Osteoblast (primary cell): ENCODE data around the gene MIER1. TPM values are rescaled to one million over a fixed set of nuclear protein-coding genes. Genes with fewer than 3 reads are reported as not detected.
A peak's percentile ranks its signal among the peaks of the same experiment; 100 is the strongest.

Experiments
- DNase-seq: peaks from one replicate; pipeline ENCODE4 v3.0.0; 2011; ENCODE audit warnings: low spot score, mixed read lengths; ENCODE audit not compliant: insufficient read length; ENCODE audit errors: missing footprints
- H2AFZ ChIP-seq: 2 replicates; pipeline ENCODE4 v1.6.0; 2011; ENCODE audit warnings: mild to moderate bottlenecking, low read length
- H3K27ac ChIP-seq: 2 replicates; pipeline ENCODE4 v1.5.1; 2011; ENCODE audit warnings: mild to moderate bottlenecking, low read depth, low read length, moderate library complexity
- H3K27me3 ChIP-seq: 2 replicates; pipeline ENCODE4 v1.6.0; 2012; ENCODE audit warnings: mild to moderate bottlenecking, control low read depth, inconsistent platforms, low read length, moderate library complexity; ENCODE audit not compliant: insufficient read depth
- H3K36me3 ChIP-seq: 2 replicates; pipeline ENCODE4 v1.5.1; 2011; ENCODE audit warnings: mild to moderate bottlenecking, low read length, control low read depth, moderate library complexity; ENCODE audit not compliant: insufficient read depth
- H3K4me1 ChIP-seq: 2 replicates; pipeline ENCODE4 v1.5.1; 2011; ENCODE audit warnings: mild to moderate bottlenecking, low read length, control low read depth, moderate library complexity; ENCODE audit not compliant: insufficient read depth
- H3K4me2 ChIP-seq: 2 replicates; pipeline ENCODE4 v1.6.0; 2011; ENCODE audit warnings: mild to moderate bottlenecking, low read length; ENCODE audit not compliant: insufficient read depth
- H3K4me3 ChIP-seq: fragments of 200-600 bp; sonication (generic); 3 replicates; pipeline ENCODE4 v1.5.1; 2012; ENCODE audit warnings: mild to moderate bottlenecking, low read length, inconsistent platforms; ENCODE audit not compliant: insufficient read depth
- H3K79me2 ChIP-seq: 2 replicates; pipeline ENCODE4 v1.6.0; 2012; ENCODE audit warnings: mild to moderate bottlenecking, low read length, control low read depth, inconsistent platforms; ENCODE audit not compliant: insufficient read depth
- H3K9me3 ChIP-seq: 2 replicates; pipeline ENCODE4 v1.5.1; 2011; ENCODE audit warnings: low read depth, low read length, control low read depth
- H4K20me1 ChIP-seq: 2 replicates; pipeline ENCODE4 v1.6.0; 2012; ENCODE audit warnings: mild to moderate bottlenecking, low read length, control low read depth; ENCODE audit not compliant: insufficient read depth
- total RNA-seq: library from RNA; depleted of rRNA; stranded (reverse); fragments of >200 nt; gene quantifications from 2 replicates; pipeline ENCODE4 v1.2.3, GENCODE V29; 2012
- TF ChIP-seq, protein P1 (sequence below): IDR thresholded peaks from 2 replicates; pipeline ENCODE4 v1.5.1; 2011; ENCODE audit warnings: mild to moderate bottlenecking, low read depth, low read length, moderate library complexity; ENCODE audit errors: extremely low read depth

The MIER1 gene
- total RNA-seq, 1 donor = 53.2 TPM

DNA sequence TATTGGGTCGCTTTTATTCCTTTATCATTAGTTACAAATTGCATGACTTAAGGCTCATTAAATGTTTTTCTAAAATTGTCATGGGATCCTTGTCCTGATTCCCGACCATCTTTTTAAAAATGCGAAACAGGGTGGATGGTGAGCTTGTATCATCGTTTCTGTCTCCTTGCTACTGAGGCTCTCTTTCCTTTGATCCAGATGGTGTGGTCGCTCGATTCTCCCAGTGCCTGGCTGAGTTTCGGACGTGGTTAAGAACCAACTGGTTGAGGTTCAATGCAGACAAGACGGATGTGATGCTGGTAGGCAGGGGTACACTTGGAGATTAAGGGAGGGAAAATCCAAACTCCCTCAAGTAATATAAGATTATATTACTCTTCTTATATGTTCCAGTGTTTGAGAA lies 1.2 kb downstream of the MIER1 start:
- peak overlapping the region; percentile 99 for H3K27ac ChIP-seq
- peaks cover 4% of the 10 kb centered on the region for H3K36me3 ChIP-seq
- H4K20me1 ChIP-seq = peaks cover 6% of the 10 kb centered on the region
- H3K27me3 ChIP-seq = no peaks in the 10 kb centered on the region
- DNase-seq = no peak
- TF ChIP-seq, protein P1, sequence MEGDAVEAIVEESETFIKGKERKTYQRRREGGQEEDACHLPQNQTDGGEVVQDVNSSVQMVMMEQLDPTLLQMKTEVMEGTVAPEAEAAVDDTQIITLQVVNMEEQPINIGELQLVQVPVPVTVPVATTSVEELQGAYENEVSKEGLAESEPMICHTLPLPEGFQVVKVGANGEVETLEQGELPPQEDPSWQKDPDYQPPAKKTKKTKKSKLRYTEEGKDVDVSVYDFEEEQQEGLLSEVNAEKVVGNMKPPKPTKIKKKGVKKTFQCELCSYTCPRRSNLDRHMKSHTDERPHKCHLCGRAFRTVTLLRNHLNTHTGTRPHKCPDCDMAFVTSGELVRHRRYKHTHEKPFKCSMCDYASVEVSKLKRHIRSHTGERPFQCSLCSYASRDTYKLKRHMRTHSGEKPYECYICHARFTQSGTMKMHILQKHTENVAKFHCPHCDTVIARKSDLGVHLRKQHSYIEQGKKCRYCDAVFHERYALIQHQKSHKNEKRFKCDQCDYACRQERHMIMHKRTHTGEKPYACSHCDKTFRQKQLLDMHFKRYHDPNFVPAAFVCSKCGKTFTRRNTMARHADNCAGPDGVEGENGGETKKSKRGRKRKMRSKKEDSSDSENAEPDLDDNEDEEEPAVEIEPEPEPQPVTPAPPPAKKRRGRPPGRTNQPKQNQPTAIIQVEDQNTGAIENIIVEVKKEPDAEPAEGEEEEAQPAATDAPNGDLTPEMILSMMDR = no peak
- peak overlapping the region; percentile 92 for H3K4me2 ChIP-seq
- H3K4me3 ChIP-seq = peak overlapping the region; percentile 96
- H3K79me2 ChIP-seq = peaks cover 75% of the 10 kb centered on the region
- H3K4me1 ChIP-seq = peaks cover 27% of the 10 kb centered on the region
- H2AFZ ChIP-seq = peak overlapping the region; percentile 69
- H3K9me3 ChIP-seq = no peaks in the 10 kb centered on the region

DNA sequence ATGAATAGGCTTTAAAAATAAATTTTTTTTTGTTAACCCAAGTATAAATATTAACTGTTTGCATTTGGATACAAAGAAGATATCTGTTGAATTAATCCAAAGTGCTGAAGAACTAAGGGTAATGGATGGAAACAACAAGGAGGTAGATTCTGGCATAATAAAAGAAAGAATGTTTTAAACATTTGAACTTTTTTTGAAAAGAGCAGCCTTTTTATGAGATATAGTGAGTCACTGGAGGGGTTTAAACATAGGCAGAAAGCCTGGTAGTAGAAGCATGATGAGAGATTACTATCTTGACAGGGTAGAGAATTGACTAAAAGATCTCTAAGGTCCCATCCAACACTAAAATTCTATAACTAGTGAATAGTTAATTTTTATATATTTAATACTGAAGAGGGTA lies 2.7 kb downstream of the MIER1 start:
- TF ChIP-seq, protein P1 = no peak
- Histone ChIP-seq H3K79me2 (peaks cover 76% of the 10 kb centered on the region), H3K4me1 (peaks cover 39% of the 10 kb centered on the region), H3K4me3 (no peak overlapping the region), H2AFZ (no peak overlapping the region), H4K20me1 (peaks cover 12% of the 10 kb centered on the region), H3K4me2 (no peak overlapping the region), H3K36me3 (peaks cover 4% of the 10 kb centered on the region), H3K27ac (no peak overlapping the region), H3K9me3 (no peaks in the 10 kb centered on the region), H3K27me3 (no peaks in the 10 kb centered on the region)
- peak; percentile 66 for DNase-seq

DNA sequence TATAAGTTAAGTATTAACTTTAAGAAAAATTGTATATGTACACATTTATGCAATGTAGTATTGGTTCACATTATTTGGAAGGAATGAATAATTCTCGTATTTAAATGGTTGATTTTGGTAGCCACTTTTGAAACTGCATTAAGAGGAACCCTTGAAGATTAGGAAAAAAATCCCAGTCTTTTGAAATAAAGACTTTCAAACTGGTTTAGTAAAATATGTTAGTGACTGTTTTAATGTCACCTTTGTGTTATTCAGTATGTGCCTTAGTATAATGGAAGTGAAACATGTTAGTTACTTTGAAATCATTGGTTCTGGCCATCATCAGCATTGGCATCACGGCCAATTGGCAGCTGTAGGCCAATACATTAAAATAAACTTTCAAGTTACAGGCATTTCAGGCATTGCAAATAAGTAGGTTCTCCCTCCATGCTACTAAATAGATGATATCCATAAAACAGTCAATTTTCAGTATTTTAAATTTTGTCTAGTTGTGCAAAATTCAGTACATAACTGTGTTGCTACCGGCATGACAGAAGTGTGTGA lies 4.4 kb downstream of the MIER1 start:
- Histone ChIP-seq H3K79me2 (peaks cover 77% of the 10 kb centered on the region), H3K4me2 (peak overlapping the region; percentile 89), H3K4me1 (peaks cover 49% of the 10 kb centered on the region), H3K36me3 (peaks cover 4% of the 10 kb centered on the region), H3K27ac (peak overlapping the region; percentile 44), H2AFZ (peak overlapping the region; percentile 74), H3K4me3 (peak overlapping the region; percentile 89), H4K20me1 (peaks cover 17% of the 10 kb centered on the region), H3K27me3 (no peaks in the 10 kb centered on the region), H3K9me3 (no peaks in the 10 kb centered on the region)
- TF ChIP-seq, protein P1 = no peak
- peak; percentile 71 for DNase-seq

DNA sequence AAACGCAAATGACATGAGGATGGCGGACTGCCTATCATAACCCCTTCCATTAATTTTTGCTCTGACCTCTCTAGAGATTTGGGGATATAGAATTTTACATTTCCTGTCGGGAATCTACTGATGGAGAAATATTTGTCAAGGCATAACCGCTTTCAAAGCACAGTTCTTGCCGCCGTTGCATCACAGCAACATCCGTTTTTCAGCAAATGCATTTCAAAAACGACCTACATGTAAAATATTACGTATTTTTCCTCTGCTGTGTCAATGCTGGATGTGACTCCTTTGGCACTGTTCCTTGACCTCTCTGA lies 4.9 kb downstream of the MIER1 start:
- Histone ChIP-seq H2AFZ (peak overlapping the region; percentile 74), H3K4me2 (peak overlapping the region; percentile 89), H3K4me3 (peak overlapping the region; percentile 89), H3K79me2 (peaks cover 77% of the 10 kb centered on the region), H3K27ac (peak overlapping the region; percentile 44), H4K20me1 (peaks cover 17% of the 10 kb centered on the region), H3K27me3 (no peaks in the 10 kb centered on the region), H3K4me1 (peaks cover 53% of the 10 kb centered on the region), H3K36me3 (peaks cover 4% of the 10 kb centered on the region), H3K9me3 (no peaks in the 10 kb centered on the region)
- no peak for DNase-seq
- TF ChIP-seq, protein P1 = no peak
